ENCODE data around the gene CCDC9. TPM values are rescaled to one million over a fixed set of nuclear protein-coding genes. Genes with fewer than 3 reads are reported as not detected.

Gene CCDC9
- total and polyA plus RNA-seq, 2 experiments from 2014 or later: 14.5 to 15.0 TPM

DNA sequence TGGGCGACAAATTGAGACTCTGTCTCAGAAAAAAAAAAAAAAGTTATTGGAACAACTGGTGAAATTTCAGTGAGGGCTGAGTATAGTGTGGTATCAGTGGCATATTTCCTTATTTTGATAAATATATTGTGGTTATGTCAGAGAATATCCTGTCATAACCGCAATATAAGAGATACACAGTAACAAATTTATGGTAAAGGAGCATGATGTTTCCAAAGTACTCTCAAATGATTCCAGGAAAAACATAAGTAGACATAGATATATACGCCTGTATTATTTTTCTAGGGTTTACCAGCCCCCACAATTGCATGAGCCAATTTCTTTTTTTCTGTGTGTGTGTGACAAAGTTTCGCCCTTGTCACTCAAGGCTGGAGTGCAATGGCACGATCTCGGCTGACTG lies 47.6 kb downstream of the CCDC9 start:
- ATAC-seq (no peak), DNase-seq (ENCODE audit: low spot score) (no peak)
- Histone ChIP-seq H4K20me1 (replicated peaks; ENCODE audit: insufficient read depth) (no peaks in the 10 kb centered on the region), H3K79me2 (replicated peaks; ENCODE audit: insufficient read depth) (no peaks in the 10 kb centered on the region), H3K27me3 (ENCODE audit: insufficient read depth) (no peaks in the 10 kb centered on the region), H2AFZ (no peak overlapping the region), H3K9me2 (ENCODE audit: insufficient read depth) (no peaks in the 10 kb centered on the region), H3K27ac (ENCODE audit: low read depth) (no peak overlapping the region), H3K4me3 (no peak overlapping the region), H3K36me3 (ENCODE audit: insufficient read depth) (no peaks in the 10 kb centered on the region), H3K4me1 (ENCODE audit: insufficient read depth) (no peaks in the 10 kb centered on the region), H3K4me2 (no peak overlapping the region), H3F3A (replicated peaks; ENCODE audit: low read depth) (no peaks in the 10 kb centered on the region)
- Mint-ChIP-seq H3K27ac (no peak overlapping the region), H3K4me3 (no peak overlapping the region), H3K36me3 (ENCODE audit: low read depth) (no peaks in the 10 kb centered on the region), H3K27me3 (ENCODE audit: insufficient read depth, low read depth, poor library complexity) (peaks cover 9% of the 10 kb centered on the region), H3K9me3 (peaks cover 3% of the 10 kb centered on the region; the same call in 2 of the 3 replicates), H3K4me1 (peaks cover 6% of the 10 kb centered on the region)
- TF ChIP-seq, protein P1, sequence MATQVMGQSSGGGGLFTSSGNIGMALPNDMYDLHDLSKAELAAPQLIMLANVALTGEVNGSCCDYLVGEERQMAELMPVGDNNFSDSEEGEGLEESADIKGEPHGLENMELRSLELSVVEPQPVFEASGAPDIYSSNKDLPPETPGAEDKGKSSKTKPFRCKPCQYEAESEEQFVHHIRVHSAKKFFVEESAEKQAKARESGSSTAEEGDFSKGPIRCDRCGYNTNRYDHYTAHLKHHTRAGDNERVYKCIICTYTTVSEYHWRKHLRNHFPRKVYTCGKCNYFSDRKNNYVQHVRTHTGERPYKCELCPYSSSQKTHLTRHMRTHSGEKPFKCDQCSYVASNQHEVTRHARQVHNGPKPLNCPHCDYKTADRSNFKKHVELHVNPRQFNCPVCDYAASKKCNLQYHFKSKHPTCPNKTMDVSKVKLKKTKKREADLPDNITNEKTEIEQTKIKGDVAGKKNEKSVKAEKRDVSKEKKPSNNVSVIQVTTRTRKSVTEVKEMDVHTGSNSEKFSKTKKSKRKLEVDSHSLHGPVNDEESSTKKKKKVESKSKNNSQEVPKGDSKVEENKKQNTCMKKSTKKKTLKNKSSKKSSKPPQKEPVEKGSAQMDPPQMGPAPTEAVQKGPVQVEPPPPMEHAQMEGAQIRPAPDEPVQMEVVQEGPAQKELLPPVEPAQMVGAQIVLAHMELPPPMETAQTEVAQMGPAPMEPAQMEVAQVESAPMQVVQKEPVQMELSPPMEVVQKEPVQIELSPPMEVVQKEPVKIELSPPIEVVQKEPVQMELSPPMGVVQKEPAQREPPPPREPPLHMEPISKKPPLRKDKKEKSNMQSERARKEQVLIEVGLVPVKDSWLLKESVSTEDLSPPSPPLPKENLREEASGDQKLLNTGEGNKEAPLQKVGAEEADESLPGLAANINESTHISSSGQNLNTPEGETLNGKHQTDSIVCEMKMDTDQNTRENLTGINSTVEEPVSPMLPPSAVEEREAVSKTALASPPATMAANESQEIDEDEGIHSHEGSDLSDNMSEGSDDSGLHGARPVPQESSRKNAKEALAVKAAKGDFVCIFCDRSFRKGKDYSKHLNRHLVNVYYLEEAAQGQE (IDR thresholded peaks at IDR 0.05; ENCODE audit: unreplicated experiment): no peak
- no peak for TF ChIP-seq CREB1 (CRISPR knock-in tag; IDR thresholded peaks at IDR 0.05; ENCODE audit: low read depth)
- TF ChIP-seq EZH2 (IDR thresholded peaks at IDR 0.05; ENCODE audit: low read depth, unreplicated experiment): no peak
- no peak for TF ChIP-seq JUNB (IDR thresholded peaks at IDR 0.05; ENCODE audit: unreplicated experiment)
- TF ChIP-seq POLR2AphosphoS5 (IDR thresholded peaks at IDR 0.05; ENCODE audit: low read depth): no peak
- TF ChIP-seq, protein P2, sequence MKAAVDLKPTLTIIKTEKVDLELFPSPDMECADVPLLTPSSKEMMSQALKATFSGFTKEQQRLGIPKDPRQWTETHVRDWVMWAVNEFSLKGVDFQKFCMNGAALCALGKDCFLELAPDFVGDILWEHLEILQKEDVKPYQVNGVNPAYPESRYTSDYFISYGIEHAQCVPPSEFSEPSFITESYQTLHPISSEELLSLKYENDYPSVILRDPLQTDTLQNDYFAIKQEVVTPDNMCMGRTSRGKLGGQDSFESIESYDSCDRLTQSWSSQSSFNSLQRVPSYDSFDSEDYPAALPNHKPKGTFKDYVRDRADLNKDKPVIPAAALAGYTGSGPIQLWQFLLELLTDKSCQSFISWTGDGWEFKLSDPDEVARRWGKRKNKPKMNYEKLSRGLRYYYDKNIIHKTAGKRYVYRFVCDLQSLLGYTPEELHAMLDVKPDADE (IDR thresholded peaks at IDR 0.05): no peak
- TF ChIP-seq EZH2phosphoT487 (IDR thresholded peaks at IDR 0.05; ENCODE audit: unreplicated experiment): no peak
- TF ChIP-seq ZNF331 (CRISPR knock-in tag; IDR thresholded peaks at IDR 0.05; ENCODE audit: low read depth): no peak
- TF ChIP-seq STAT1 (IDR thresholded peaks at IDR 0.05; ENCODE audit: unreplicated experiment): no peak
- no peak for TF ChIP-seq ZNF114 (CRISPR knock-in tag; IDR thresholded peaks at IDR 0.05)
- TF ChIP-seq NANOG (IDR thresholded peaks at IDR 0.05; ENCODE audit: borderline replicate concordance): no peak
- TF ChIP-seq, protein P3, sequence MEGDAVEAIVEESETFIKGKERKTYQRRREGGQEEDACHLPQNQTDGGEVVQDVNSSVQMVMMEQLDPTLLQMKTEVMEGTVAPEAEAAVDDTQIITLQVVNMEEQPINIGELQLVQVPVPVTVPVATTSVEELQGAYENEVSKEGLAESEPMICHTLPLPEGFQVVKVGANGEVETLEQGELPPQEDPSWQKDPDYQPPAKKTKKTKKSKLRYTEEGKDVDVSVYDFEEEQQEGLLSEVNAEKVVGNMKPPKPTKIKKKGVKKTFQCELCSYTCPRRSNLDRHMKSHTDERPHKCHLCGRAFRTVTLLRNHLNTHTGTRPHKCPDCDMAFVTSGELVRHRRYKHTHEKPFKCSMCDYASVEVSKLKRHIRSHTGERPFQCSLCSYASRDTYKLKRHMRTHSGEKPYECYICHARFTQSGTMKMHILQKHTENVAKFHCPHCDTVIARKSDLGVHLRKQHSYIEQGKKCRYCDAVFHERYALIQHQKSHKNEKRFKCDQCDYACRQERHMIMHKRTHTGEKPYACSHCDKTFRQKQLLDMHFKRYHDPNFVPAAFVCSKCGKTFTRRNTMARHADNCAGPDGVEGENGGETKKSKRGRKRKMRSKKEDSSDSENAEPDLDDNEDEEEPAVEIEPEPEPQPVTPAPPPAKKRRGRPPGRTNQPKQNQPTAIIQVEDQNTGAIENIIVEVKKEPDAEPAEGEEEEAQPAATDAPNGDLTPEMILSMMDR (conservative IDR thresholded peaks at IDR 0.05; ENCODE audit: low read depth in 2 of 2): no peak
- TF ChIP-seq, protein P4, sequence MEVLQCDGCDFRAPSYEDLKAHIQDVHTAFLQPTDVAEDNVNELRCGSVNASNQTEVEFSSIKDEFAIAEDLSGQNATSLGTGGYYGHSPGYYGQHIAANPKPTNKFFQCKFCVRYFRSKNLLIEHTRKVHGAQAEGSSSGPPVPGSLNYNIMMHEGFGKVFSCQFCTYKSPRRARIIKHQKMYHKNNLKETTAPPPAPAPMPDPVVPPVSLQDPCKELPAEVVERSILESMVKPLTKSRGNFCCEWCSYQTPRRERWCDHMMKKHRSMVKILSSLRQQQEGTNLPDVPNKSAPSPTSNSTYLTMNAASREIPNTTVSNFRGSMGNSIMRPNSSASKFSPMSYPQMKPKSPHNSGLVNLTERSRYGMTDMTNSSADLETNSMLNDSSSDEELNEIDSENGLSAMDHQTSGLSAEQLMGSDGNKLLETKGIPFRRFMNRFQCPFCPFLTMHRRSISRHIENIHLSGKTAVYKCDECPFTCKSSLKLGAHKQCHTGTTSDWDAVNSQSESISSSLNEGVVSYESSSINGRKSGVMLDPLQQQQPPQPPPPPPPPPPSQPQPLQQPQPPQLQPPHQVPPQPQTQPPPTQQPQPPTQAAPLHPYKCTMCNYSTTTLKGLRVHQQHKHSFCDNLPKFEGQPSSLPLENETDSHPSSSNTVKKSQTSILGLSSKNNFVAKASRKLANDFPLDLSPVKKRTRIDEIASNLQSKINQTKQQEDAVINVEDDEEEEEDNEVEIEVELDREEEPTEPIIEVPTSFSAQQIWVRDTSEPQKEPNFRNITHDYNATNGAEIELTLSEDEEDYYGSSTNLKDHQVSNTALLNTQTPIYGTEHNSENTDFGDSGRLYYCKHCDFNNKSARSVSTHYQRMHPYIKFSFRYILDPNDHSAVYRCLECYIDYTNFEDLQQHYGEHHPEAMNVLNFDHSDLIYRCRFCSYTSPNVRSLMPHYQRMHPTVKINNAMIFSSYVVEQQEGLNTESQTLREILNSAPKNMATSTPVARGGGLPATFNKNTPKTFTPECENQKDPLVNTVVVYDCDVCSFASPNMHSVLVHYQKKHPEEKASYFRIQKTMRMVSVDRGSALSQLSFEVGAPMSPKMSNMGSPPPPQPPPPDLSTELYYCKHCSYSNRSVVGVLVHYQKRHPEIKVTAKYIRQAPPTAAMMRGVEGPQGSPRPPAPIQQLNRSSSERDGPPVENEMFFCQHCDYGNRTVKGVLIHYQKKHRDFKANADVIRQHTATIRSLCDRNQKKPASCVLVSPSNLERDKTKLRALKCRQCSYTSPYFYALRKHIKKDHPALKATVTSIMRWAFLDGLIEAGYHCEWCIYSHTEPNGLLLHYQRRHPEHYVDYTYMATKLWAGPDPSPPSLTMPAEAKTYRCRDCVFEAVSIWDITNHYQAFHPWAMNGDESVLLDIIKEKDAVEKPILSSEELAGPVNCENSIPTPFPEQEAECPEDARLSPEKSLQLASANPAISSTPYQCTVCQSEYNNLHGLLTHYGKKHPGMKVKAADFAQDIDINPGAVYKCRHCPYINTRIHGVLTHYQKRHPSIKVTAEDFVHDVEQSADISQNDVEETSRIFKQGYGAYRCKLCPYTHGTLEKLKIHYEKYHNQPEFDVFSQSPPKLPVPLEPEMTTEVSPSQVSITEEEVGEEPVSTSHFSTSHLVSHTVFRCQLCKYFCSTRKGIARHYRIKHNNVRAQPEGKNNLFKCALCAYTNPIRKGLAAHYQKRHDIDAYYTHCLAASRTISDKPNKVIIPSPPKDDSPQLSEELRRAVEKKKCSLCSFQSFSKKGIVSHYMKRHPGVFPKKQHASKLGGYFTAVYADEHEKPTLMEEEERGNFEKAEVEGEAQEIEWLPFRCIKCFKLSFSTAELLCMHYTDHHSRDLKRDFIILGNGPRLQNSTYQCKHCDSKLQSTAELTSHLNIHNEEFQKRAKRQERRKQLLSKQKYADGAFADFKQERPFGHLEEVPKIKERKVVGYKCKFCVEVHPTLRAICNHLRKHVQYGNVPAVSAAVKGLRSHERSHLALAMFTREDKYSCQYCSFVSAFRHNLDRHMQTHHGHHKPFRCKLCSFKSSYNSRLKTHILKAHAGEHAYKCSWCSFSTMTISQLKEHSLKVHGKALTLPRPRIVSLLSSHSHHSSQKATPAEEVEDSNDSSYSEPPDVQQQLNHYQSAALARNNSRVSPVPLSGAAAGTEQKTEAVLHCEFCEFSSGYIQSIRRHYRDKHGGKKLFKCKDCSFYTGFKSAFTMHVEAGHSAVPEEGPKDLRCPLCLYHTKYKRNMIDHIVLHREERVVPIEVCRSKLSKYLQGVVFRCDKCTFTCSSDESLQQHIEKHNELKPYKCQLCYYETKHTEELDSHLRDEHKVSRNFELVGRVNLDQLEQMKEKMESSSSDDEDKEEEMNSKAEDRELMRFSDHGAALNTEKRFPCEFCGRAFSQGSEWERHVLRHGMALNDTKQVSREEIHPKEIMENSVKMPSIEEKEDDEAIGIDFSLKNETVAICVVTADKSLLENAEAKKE (CRISPR knock-in tag; IDR thresholded peaks at IDR 0.05): no peak

Data from GM23338 (cell line).